ENCODE results near the gene FOXP3. TPM values are rescaled to one million over a fixed set of nuclear protein-coding genes. Genes with fewer than 3 reads are reported as not detected.
A peak's percentile ranks its signal among the peaks of the same experiment; 100 is the strongest.

Gene FOXP3
- polyA plus RNA-seq, 1 donor = 0.76 TPM

GRCh38 chrX:49238735-49239134, 25.8 kb downstream of the FOXP3 start:
- Histone ChIP-seq H3K27me3 (ENCODE audit: control insufficient read depth, insufficient read depth, low read length) (no peaks in the 10 kb centered on the region), H3K36me3 (ENCODE audit: control insufficient read depth, insufficient read depth, low read length) (peaks cover 9% of the 10 kb centered on the region), H3K4me3 (ENCODE audit: low read length) (no peak overlapping the region), H3K9me3 (ENCODE audit: control insufficient read depth, low read depth, low read length) (no peaks in the 10 kb centered on the region), H3K4me1 (ENCODE audit: control insufficient read depth, insufficient read depth, low read length) (no peaks in the 10 kb centered on the region), H3K27ac (ENCODE audit: low read length) (no peak overlapping the region)
- no CpG with 5 or more reads among the region's 7 CpGs for WGBS (ENCODE audit: insufficient coverage, low lambda C conversion rate)
- no peak for DNase-seq

- no peak overlapping the region for H3K4me3 ChIP-seq (ENCODE audit: low read length)
- no peaks in the 10 kb centered on the region for H3K9me3 ChIP-seq (ENCODE audit: control insufficient read depth, low read depth, low read length)
- H3K27me3 ChIP-seq (ENCODE audit: control insufficient read depth, insufficient read depth, low read length) = no peaks in the 10 kb centered on the region
- DNase-seq = no peak
- H3K36me3 ChIP-seq (ENCODE audit: control insufficient read depth, insufficient read depth, low read length) = no peaks in the 10 kb centered on the region
- WGBS (ENCODE audit: insufficient coverage, low lambda C conversion rate) = no CpG with 5 or more reads among the region's 9 CpGs
- H3K4me1 ChIP-seq (ENCODE audit: control insufficient read depth, insufficient read depth, low read length) = no peaks in the 10 kb centered on the region
- no peak overlapping the region for H3K27ac ChIP-seq (ENCODE audit: low read length)
These were observed 27.4 kb downstream of the FOXP3 start for GRCh38 chrX:49237060-49237459.

DNA sequence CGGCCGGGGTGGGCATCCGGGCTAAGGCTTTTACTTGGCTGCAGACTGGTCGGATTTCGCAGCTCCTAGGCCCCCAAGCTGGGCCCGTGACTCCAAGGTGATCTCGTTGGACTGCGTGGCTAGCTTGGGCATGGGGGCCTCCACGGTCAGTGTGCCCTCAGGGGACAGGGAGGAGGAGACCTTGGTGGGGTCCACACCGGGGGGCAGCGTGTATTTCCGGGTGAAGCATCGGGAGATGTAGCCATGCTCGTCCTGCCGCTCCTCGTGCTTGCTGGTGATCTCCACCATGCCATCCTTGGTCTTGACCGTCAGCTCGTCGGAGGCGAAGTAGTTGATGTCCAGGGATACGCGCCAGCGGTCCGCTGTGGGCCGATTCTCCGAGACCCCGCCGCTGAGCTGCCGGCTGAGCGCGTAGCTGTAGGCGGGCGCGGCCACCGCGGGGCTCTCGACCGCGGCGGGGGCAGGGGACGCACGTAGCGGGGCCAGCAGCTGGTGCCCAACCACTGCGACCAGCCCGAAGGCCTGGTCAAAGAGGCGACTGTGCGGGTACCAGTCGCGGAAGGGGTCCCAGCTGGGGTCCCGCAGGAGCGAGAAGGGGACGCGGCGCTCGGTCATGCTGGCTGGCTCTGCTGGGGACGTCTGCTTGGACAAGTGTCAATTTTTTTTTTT, 30.5 kb downstream of the FOXP3 start:
- Histone ChIP-seq H3K4me1 (ENCODE audit: control insufficient read depth, insufficient read depth, low read length) (no peaks in the 10 kb centered on the region), H3K9me3 (ENCODE audit: control insufficient read depth, low read depth, low read length) (no peaks in the 10 kb centered on the region), H3K36me3 (ENCODE audit: control insufficient read depth, insufficient read depth, low read length) (no peaks in the 10 kb centered on the region), H3K4me3 (ENCODE audit: low read length) (no peak overlapping the region), H3K27me3 (ENCODE audit: control insufficient read depth, insufficient read depth, low read length) (no peaks in the 10 kb centered on the region), H3K27ac (ENCODE audit: low read length) (no peak overlapping the region)
- no peak for DNase-seq
- WGBS (ENCODE audit: insufficient coverage, low lambda C conversion rate) = no CpG with 5 or more reads among the region's 56 CpGs

- H3K27ac ChIP-seq (ENCODE audit: low read length) = no peak within 1 kb of the TSS
- no peak within 1 kb of the TSS for H3K4me3 ChIP-seq (ENCODE audit: low read length)
- no peaks in the 10 kb centered on the region for H3K4me1 ChIP-seq (ENCODE audit: control insufficient read depth, insufficient read depth, low read length)
- H3K27me3 ChIP-seq (ENCODE audit: control insufficient read depth, insufficient read depth, low read length) = no peaks in the 10 kb centered on the region
- DNase-seq = no peak
- WGBS (ENCODE audit: insufficient coverage, low lambda C conversion rate) = no CpG with 5 or more reads among the region's 9 CpGs
- no peaks in the 10 kb centered on the region for H3K36me3 ChIP-seq (ENCODE audit: control insufficient read depth, insufficient read depth, low read length)
- no peaks in the 10 kb centered on the region for H3K9me3 ChIP-seq (ENCODE audit: control insufficient read depth, low read depth, low read length)
These were observed 31.3 kb downstream of the FOXP3 start, which contains the start of gene CACNA1F for GRCh38 chrX:49233176-49233575. Gene CACNA1F (minus strand): TSS chrX:49233340. CDS start chrX:49233309, 31 bp downstream.

GRCh38 chrX:49232525-49232924, 32.0 kb downstream of the FOXP3 start:
- Histone ChIP-seq H3K27ac (ENCODE audit: low read length) (no peak overlapping the region), H3K4me1 (ENCODE audit: control insufficient read depth, insufficient read depth, low read length) (no peaks in the 10 kb centered on the region), H3K9me3 (ENCODE audit: control insufficient read depth, low read depth, low read length) (no peaks in the 10 kb centered on the region), H3K27me3 (ENCODE audit: control insufficient read depth, insufficient read depth, low read length) (no peaks in the 10 kb centered on the region), H3K36me3 (ENCODE audit: control insufficient read depth, insufficient read depth, low read length) (no peaks in the 10 kb centered on the region), H3K4me3 (ENCODE audit: low read length) (no peak overlapping the region)
- no CpG with 5 or more reads among the region's 2 CpGs for WGBS (ENCODE audit: insufficient coverage, low lambda C conversion rate)
- DNase-seq = no peak

DNA sequence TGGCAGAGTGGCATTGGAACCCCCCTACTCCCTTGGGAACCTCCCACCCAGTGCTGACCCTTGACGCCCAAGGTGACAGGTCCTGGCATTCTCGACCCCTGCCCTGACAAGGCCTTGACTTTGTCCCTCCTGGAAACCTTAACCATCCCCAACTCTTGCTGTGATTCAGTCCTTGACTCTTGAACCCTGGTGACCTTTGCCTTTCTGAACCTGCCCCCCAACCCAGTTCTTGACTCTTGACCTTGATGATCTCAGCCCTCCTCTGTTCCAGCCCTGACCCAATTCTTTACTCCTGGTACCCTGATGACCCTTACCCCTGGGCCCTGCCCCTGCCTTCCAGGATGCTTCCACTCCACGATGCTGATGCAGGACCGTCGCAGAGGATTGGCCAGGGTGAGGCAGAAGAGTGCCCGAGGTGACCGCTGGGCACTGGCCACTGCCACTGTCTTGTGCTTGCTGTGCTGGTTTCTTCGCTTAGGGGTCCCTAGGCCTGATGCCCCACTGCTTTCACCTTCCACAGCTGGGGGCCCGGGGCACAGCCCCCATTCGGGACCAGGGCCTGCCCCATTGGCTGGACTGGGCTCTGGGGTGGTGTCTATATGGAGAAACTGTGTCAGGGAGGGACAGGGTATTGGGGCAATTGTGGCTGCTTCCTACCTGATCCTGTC, 33.0 kb downstream of the FOXP3 start:
- Histone ChIP-seq H3K27me3 (ENCODE audit: control insufficient read depth, insufficient read depth, low read length) (no peaks in the 10 kb centered on the region), H3K9me3 (ENCODE audit: control insufficient read depth, low read depth, low read length) (no peaks in the 10 kb centered on the region), H3K4me3 (ENCODE audit: low read length) (no peak overlapping the region), H3K4me1 (ENCODE audit: control insufficient read depth, insufficient read depth, low read length) (no peaks in the 10 kb centered on the region), H3K27ac (ENCODE audit: low read length) (no peak overlapping the region), H3K36me3 (ENCODE audit: control insufficient read depth, insufficient read depth, low read length) (no peaks in the 10 kb centered on the region)
- no peak for DNase-seq
- WGBS (ENCODE audit: insufficient coverage, low lambda C conversion rate) = no CpG with 5 or more reads among the region's 10 CpGs

DNA sequence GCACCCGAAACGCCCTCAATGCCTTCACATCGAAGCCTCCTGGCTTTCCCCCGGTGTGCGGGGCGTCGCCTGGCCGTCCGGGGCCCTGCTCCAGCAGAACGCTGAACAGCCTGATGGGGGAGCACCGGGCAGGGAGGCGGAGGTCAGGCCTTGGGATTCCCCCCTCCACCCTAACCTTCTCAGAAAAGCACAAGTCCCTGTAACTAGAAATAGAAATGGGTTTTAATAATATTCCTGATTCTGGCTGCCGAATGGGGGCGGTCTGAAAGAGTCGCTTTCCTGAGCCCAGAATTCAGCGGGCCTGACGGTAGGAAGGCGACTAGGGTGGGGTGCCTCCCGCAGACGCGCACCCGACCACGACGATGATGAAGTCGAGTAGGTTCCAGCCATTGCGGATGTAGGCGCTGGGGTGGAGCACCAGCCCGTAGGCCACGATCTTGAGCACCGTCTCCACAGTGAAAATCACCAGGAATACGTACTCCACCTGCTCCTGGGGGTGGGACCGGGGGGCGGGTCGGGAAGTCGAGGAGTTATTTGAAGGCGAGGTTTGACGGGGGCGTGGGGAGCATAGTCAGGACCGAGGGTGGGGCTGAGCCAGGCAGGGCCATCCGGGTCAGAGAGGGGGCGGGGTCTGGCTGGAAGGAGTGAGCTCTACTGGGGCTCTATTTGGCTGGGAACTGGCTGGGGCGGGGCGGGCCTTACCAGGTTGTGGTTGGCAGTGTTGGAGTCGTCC, 33.8 kb downstream of the FOXP3 start:
- H3K4me1 ChIP-seq (ENCODE audit: control insufficient read depth, insufficient read depth, low read length) = no peaks in the 10 kb centered on the region
- H3K27ac ChIP-seq (ENCODE audit: low read length) = peak overlapping the region; percentile 47
- H3K9me3 ChIP-seq (ENCODE audit: control insufficient read depth, low read depth, low read length) = no peaks in the 10 kb centered on the region
- WGBS (ENCODE audit: insufficient coverage, low lambda C conversion rate) = no CpG with 5 or more reads among the region's 44 CpGs
- H3K36me3 ChIP-seq (ENCODE audit: control insufficient read depth, insufficient read depth, low read length) = no peaks in the 10 kb centered on the region
- H3K27me3 ChIP-seq (ENCODE audit: control insufficient read depth, insufficient read depth, low read length) = no peaks in the 10 kb centered on the region
- H3K4me3 ChIP-seq (ENCODE audit: low read length) = peak overlapping the region; percentile 35
- peak; percentile 37 to 71 for DNase-seq

GRCh38 chrX:49228185-49228584, 36.3 kb downstream of the FOXP3 start:
- no peak for DNase-seq
- WGBS (ENCODE audit: insufficient coverage, low lambda C conversion rate) = no CpG with 5 or more reads among the region's 17 CpGs
- no peaks in the 10 kb centered on the region for H3K27me3 ChIP-seq (ENCODE audit: control insufficient read depth, insufficient read depth, low read length)

DNA sequence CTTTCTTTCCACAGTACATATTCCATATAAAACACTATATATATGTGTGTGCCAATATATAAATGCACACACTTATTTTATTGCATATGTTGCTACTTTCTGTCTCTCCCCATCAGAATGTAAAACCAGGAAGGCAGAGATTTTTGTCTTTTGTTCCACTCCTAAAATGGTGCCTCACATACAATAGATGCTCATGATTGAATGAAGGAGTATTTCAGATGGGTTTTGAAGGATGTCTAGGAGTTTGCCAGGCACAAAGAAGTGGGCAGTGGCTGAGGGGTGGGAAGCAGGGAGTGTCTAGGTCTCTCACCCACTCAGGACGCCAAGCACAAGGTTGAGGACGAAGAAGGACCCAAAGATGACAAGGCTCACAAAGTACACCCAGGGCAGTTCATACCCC, 36.8 kb downstream of the FOXP3 start:
- H3K27me3 ChIP-seq (ENCODE audit: control insufficient read depth, insufficient read depth, low read length) = no peaks in the 10 kb centered on the region
- no peaks in the 10 kb centered on the region for H3K36me3 ChIP-seq (ENCODE audit: control insufficient read depth, insufficient read depth, low read length)
- no peak for DNase-seq
- H3K27ac ChIP-seq (ENCODE audit: low read length) = no peak overlapping the region
- WGBS (ENCODE audit: insufficient coverage, low lambda C conversion rate) = no CpG with 5 or more reads among the region's 2 CpGs
- no peak overlapping the region for H3K4me3 ChIP-seq (ENCODE audit: low read length)
- H3K9me3 ChIP-seq (ENCODE audit: control insufficient read depth, low read depth, low read length) = no peaks in the 10 kb centered on the region
- no peaks in the 10 kb centered on the region for H3K4me1 ChIP-seq (ENCODE audit: control insufficient read depth, insufficient read depth, low read length)

More at GRCh38 chrX:49228185-49228584, 36.3 kb downstream of the FOXP3 start:
- Histone ChIP-seq H3K27ac (ENCODE audit: low read length) (no peak overlapping the region), H3K4me3 (ENCODE audit: low read length) (no peak overlapping the region), H3K36me3 (ENCODE audit: control insufficient read depth, insufficient read depth, low read length) (no peaks in the 10 kb centered on the region), H3K9me3 (ENCODE audit: control insufficient read depth, low read depth, low read length) (no peaks in the 10 kb centered on the region), H3K4me1 (ENCODE audit: control insufficient read depth, insufficient read depth, low read length) (no peaks in the 10 kb centered on the region)

DNA sequence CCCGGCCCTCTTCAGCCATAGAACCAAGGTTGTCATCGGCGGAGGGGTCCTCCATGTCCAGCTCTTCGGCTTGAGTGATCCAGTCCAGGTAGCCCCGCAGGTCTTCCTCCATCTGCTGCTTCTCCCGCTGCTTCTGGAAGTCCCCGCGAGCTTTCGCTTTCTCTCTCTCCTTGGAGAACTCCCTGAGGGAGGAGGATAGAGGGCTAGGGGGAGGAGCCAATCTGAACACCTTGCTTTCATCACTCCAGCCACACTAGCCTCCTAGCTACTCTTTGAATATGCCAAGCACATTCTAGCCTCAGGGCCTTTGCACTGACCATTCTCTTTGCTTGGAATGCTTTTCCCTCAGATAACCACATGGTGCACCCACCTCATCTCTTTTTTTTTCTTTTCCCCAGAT, 37.6 kb downstream of the FOXP3 start:
- no peak for DNase-seq
- Histone ChIP-seq H3K4me1 (ENCODE audit: control insufficient read depth, insufficient read depth, low read length) (no peaks in the 10 kb centered on the region), H3K27ac (ENCODE audit: low read length) (no peak overlapping the region), H3K36me3 (ENCODE audit: control insufficient read depth, insufficient read depth, low read length) (no peaks in the 10 kb centered on the region), H3K4me3 (ENCODE audit: low read length) (no peak overlapping the region), H3K27me3 (ENCODE audit: control insufficient read depth, insufficient read depth, low read length) (no peaks in the 10 kb centered on the region), H3K9me3 (ENCODE audit: control insufficient read depth, low read depth, low read length) (no peaks in the 10 kb centered on the region)
- no CpG with 5 or more reads among the region's 9 CpGs for WGBS (ENCODE audit: insufficient coverage, low lambda C conversion rate)

All from large intestine (tissue), 3 donors.